Activated T-helper 1 cell treated with Interleukin-2 at 50 U/mL for 16 hours (primary cell): ENCODE measurements around the gene HHATL.
"Not testable (repeated sequence)": the region's sequence is repeated elsewhere in the genome, so short reads cannot be mapped to it uniquely, and the experiment has no call there.

Experiments used
- DNase-seq: peaks from one replicate; pipeline ENCODE4 v3.0.0-alpha.2; 2020; ENCODE audit warnings: low read depth

HHATL gene

GRCh38 chr3:42733501-42734262 is 31.1 kb upstream of the HHATL start:
- no peak for DNase-seq

- no peak for DNase-seq
Measured at GRCh38 chr3:42732829-42733459, 30.3 kb upstream of the HHATL start.

GRCh38 chr3:42732196-42732828 is 29.7 kb upstream of the HHATL start:
- no peak for DNase-seq

DNA sequence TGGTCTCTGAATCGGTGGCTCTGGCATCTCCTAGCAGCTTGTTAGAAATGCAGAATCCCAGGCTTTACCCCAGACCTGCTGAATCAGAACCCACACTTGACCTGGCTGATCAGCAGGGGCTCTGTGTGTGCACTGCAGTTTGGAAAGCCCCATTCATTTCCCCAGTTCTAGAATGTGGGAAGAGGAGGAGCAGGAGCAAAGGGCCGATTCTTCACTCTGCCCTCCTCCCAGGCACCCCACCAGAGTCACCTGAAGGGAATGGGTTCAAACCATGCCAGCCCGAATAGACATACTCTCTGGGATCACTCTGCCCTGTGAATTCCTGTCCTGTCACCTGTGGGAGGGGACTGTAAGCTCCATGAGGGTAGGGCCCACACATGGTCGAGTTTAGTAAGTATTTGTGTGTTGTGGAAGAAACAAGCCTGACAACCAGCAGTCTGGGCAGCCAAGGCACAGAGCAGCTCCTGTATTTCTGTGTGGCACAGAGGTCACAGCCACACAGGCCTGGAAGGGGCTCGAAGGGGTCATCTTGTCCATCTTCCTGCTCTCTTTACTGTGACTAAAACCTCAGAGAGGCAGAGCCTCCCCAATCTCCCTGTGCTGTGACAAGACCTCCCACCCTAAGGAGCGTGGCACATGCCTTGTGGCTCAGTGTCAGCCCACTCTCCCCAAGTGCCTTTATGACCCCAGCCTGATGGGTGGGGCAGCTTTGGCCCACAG is 29.0 kb upstream of the HHATL start:
- DNase-seq = no peak

DNA sequence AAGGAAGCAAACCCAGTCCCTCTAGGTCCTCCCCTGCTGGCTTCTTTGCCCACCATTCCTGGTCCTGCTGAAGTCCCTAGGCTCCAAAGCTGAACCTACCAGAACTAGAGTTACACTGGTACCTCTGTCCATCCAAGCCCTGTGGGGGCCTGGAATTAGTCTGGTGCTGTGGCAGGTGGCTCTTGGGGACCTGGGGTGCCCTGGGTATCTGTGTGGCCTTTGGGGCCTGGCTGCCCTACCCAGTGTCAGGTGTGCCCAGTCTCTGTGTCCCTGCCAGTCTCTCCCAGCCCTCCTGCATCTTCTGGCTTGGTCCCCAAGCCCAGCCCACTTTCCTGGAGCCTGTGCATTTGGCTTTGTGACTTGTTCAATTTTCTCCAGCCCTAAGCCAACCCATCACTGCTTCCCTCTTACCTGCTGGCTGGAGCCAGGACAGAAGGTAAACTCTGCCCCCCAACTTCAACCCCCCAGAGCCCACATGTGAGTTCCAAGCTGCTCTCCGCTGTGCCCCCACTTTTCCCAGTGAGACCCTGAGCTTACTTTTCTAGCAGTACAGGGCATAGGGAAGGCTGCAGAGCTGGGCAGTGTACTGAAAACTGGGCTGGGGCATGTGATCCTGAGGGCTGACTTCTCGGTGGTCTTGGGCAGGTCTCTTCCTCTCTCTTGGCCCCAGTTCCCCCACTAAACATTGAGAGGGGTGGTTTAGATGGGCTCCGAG is 28.3 kb upstream of the HHATL start:
- no peak for DNase-seq

- DNase-seq = no peak
Measured at GRCh38 chr3:42730294-42730693, 27.7 kb upstream of the HHATL start.

GRCh38 chr3:42729404-42730145 is 27.0 kb upstream of the HHATL start:
- no peak for DNase-seq

- DNase-seq = no peak
Measured at GRCh38 chr3:42728668-42729364, 26.2 kb upstream of the HHATL start.

DNA sequence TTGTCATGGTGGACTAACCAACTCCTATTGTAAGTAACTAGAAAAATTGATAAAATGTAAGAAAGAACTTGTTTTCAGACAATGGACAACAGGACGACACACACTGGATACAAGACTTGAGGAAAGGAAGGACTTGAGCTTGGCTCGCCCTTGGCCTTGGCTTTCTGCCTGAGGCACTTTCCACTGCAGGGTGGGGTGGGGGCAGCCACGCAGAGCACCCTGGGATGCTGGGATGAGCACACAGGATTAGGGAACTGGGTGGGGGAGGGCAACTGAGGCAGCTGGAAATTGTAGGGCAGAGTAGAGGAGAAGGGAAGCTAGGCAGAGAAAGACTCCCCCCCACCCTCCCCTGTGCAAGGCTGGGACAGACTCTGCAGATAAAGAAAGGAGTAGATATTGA is 25.5 kb upstream of the HHATL start:
- DNase-seq = no peak

- no peak for DNase-seq
Measured at GRCh38 chr3:42725454-42725853, 22.9 kb upstream of the HHATL start.

DNA sequence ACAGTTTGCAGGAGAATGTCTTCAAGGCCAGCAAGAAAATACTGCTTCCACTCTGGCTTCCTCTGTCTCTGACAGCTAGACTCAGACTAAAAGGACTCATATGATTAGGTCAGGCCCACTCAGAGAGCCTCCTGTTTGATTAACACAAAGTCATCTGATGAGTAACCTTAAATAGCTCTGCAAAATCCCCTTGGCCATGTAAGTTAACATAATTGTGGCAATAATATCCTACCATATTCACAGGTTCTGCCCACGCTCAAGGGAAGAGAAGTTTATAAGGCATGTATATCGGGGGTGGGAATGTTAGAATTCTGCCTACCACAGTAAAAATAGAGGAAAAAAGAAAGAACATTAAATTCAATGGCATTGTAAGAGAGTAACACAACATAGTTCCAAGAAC is 20.6 kb upstream of the HHATL start:
- no peak for DNase-seq

DNA sequence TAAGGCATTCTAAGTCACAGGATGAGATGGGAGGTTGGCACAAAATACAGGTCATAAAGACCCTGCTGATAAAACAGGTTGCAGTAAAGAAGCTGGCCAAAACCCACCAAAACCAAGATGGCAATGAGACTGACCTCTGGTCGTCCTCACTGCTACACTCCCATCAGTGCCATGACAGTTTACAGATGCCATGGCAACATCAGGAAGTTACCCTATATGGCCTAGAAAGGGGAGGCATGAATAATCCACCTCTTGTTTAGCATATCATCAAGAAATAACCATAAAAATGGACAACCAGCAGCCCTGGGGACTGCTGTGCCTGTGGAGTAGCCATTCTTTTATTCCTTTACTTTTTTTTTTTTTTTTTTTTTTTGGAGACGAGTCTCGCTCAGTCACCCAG is 19.8 kb upstream of the HHATL start:
- DNase-seq = not testable (repeated sequence)

GRCh38 chr3:42721690-42722089 is 19.1 kb upstream of the HHATL start:
- no peak for DNase-seq

- no peak for DNase-seq
Measured at GRCh38 chr3:42720126-42720525, 17.5 kb upstream of the HHATL start.

GRCh38 chr3:42719002-42719401 is 16.4 kb upstream of the HHATL start:
- DNase-seq = no peak

- DNase-seq = no peak
Measured at GRCh38 chr3:42718338-42718737, 15.7 kb upstream of the HHATL start.

- DNase-seq = no peak
Measured at GRCh38 chr3:42717306-42717705, 14.7 kb upstream of the HHATL start.

DNA sequence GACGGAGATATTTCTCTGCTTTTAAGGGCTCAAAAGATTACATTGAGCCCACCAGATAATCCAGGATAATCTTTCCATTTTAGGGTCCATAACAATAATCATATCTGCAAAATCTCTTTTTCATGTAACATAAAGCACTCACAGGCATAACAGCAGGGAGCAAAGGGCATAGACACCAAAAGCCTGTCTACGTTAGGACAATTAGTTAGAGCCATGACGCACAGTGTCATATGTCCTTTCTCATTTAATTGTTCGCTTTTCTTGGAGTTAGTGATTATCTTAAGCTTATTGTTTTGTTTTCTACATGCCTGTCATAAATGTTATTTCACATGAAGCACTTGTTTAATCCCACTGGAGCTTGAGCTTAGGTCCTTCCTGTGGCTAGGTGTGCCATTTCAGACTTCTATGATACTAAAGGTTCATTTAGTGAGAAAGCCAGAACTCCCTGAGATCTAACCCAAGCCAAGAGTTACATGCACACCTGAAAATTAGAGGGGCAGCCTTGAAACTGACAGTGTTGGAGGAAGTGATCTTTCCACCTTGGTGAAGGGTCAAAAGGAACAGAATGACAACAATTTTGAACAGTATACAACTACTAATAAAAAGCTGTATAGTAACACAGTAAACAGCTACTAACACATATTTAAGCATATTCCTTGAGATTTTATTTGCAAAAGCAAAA is 11.7 kb upstream of the HHATL start:
- DNase-seq = no peak

- DNase-seq = no peak
Measured at GRCh38 chr3:42713747-42714146, 11.1 kb upstream of the HHATL start.

- DNase-seq = no peak
Measured at GRCh38 chr3:42712688-42713372, 10.2 kb upstream of the HHATL start.
